Upper lobe of right lung (tissue), 1 donor: ENCODE data around the gene CD58. TPM values are rescaled to one million over a fixed set of nuclear protein-coding genes. Genes with fewer than 3 reads are reported as not detected.

Experiments
- ATAC-seq: fragments of 200-7000 bp; cut with Tn5 transposase; one replicate; pipeline ENCODE4 v1.9.1; 2020; ENCODE audit warnings: mild to moderate bottlenecking, moderate library complexity
- DNase-seq: peaks from one replicate; pipeline ENCODE4 v3.0.0-alpha.2; 2020
- H3K27ac ChIP-seq: fragments of 200-600 bp; one replicate; pipeline ENCODE4 v1.8.0; 2022
- H3K27me3 ChIP-seq: fragments of 200-600 bp; one replicate; pipeline ENCODE4 v1.8.0; 2022; ENCODE audit warnings: mild to moderate bottlenecking
- H3K36me3 ChIP-seq: fragments of 200-600 bp; one replicate; pipeline ENCODE4 v1.8.0; 2022
- H3K4me1 ChIP-seq: fragments of 200-600 bp; one replicate; pipeline ENCODE4 v1.8.0; 2022
- H3K4me3 ChIP-seq: fragments of 200-600 bp; one replicate; pipeline ENCODE4 v1.8.0; 2022; ENCODE audit warnings: mild to moderate bottlenecking
- H3K9me3 ChIP-seq: fragments of 200-600 bp; one replicate; pipeline ENCODE4 v1.8.0; 2022
- intact Hi-C: fragments of 100-400 bp; cut with DNase I; formaldehyde crosslinking; loops from one replicate; pipeline ENCODE4 v1.11.0; 2022
- total RNA-seq: library from RNA; stranded (reverse); fragmentation: NEBNext Ultra II Directional; extraction: Animal tissue kit (Norgen Biotek cat#: 25700); gene quantifications from one replicate; pipeline ENCODE4 v1.2.1, GENCODE V29; 2021
- TF ChIP-seq, protein P1 (sequence below): fragments of 200-600 bp; IDR thresholded peaks from one replicate; pipeline ENCODE4 v1.8.0; 2022; ENCODE audit warnings: antibody characterized with exemption
- donor health status: DM: no; HTN: yes; CAD: no; lungs with severe emphysema.

CD58 gene
- total RNA-seq, 1 donor from 2014 or later, result 33.2 TPM

GRCh38 chr1:116528329-116529083 is 42.3 kb downstream of the CD58 start:
- intact Hi-C loops, result no loop called here
- Histone ChIP-seq H3K4me1 (no peaks in the 10 kb centered on the region), H3K27me3 (no peaks in the 10 kb centered on the region), H3K4me3 (no peak overlapping the region), H3K9me3 (no peaks in the 10 kb centered on the region), H3K27ac (no peak overlapping the region), H3K36me3 (peaks cover under 1% of the 10 kb centered on the region)
- TF ChIP-seq, protein P1, sequence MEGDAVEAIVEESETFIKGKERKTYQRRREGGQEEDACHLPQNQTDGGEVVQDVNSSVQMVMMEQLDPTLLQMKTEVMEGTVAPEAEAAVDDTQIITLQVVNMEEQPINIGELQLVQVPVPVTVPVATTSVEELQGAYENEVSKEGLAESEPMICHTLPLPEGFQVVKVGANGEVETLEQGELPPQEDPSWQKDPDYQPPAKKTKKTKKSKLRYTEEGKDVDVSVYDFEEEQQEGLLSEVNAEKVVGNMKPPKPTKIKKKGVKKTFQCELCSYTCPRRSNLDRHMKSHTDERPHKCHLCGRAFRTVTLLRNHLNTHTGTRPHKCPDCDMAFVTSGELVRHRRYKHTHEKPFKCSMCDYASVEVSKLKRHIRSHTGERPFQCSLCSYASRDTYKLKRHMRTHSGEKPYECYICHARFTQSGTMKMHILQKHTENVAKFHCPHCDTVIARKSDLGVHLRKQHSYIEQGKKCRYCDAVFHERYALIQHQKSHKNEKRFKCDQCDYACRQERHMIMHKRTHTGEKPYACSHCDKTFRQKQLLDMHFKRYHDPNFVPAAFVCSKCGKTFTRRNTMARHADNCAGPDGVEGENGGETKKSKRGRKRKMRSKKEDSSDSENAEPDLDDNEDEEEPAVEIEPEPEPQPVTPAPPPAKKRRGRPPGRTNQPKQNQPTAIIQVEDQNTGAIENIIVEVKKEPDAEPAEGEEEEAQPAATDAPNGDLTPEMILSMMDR, result no peak
- ATAC-seq, result no peak
- no peak for DNase-seq

- intact Hi-C loops, result no loop called here
- Histone ChIP-seq H3K9me3 (no peaks in the 10 kb centered on the region), H3K36me3 (peaks cover 6% of the 10 kb centered on the region), H3K27ac (no peak overlapping the region), H3K4me1 (no peaks in the 10 kb centered on the region), H3K27me3 (no peaks in the 10 kb centered on the region), H3K4me3 (no peak overlapping the region)
- ATAC-seq (no peak), DNase-seq (no peak)
- TF ChIP-seq, protein P1, result no peak
Measured at GRCh38 chr1:116525440-116525839, 45.4 kb downstream of the CD58 start.

- no peaks in the 10 kb centered on the region for H3K27me3 ChIP-seq
- H3K27ac ChIP-seq, result no peak overlapping the region
- peaks cover 7% of the 10 kb centered on the region for H3K36me3 ChIP-seq
- TF ChIP-seq, protein P1, result no peak
- H3K4me3 ChIP-seq, result no peak overlapping the region
- H3K4me1 ChIP-seq, result no peaks in the 10 kb centered on the region
- no peaks in the 10 kb centered on the region for H3K9me3 ChIP-seq
- ATAC-seq, result peak; percentile 66
- intact Hi-C loops, result no loop called here
- no peak for DNase-seq
Measured at GRCh38 chr1:116521186-116521585, 49.6 kb downstream of the CD58 start.

DNA sequence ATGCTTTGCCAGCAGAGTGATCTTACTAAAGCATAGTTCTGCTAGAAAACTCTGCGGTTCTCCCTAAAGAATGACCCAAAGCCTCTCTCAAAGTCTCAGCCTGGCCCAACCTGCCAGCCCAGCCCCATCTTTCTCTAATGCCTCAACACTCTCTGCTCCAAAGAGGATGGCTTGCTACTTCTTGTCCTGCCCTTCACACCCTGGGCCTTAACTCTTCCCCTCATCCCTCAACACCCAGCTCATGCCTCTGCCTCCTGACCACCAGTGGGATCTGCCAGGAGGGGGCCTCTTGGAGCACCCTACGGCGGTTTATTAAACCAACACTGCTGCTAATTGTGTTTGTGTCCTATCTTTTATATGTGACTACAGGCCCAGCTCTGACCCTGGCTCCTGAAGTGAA is 52.4 kb downstream of the CD58 start:
- peaks cover 3% of the 10 kb centered on the region for H3K4me1 ChIP-seq
- peaks cover 7% of the 10 kb centered on the region for H3K36me3 ChIP-seq
- H3K9me3 ChIP-seq, result no peaks in the 10 kb centered on the region
- no peak for ATAC-seq
- H3K27me3 ChIP-seq, result no peaks in the 10 kb centered on the region
- H3K4me3 ChIP-seq, result no peak overlapping the region
- H3K27ac ChIP-seq, result no peak overlapping the region
- intact Hi-C loops, result no loop called here
- TF ChIP-seq, protein P1, result no peak
- no peak for DNase-seq

- H3K27ac ChIP-seq, result no peak overlapping the region
- DNase-seq (no peak), ATAC-seq (no peak)
- no peaks in the 10 kb centered on the region for H3K9me3 ChIP-seq
- intact Hi-C loops, result no loop called here
- TF ChIP-seq, protein P1, result no peak
- H3K27me3 ChIP-seq, result no peaks in the 10 kb centered on the region
- peaks cover 3% of the 10 kb centered on the region for H3K4me1 ChIP-seq
- H3K36me3 ChIP-seq, result peaks cover 7% of the 10 kb centered on the region
- no peak overlapping the region for H3K4me3 ChIP-seq
Measured at GRCh38 chr1:116516631-116517030, 54.2 kb downstream of the CD58 start.

DNA sequence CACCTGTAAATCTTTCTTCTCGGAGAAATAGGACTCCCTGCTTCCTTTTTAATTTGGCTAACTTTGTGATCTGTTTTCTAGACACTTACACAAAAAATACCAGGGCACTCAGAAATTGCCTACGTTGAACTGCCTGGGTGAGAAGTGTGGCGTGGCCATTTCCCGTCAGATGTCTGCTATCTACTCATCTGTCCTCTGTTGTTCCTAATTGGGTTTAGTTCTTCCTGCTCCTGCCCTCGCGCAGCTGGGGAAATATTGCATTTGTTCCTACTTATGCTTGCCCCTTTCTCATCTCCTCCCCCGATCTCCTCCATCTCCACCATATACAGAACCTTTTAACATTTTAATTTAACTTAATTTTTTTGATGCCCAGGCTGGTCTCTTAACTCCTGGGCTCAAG is 55.1 kb downstream of the CD58 start:
- Histone ChIP-seq H3K27me3 (no peaks in the 10 kb centered on the region), H3K36me3 (peaks cover 3% of the 10 kb centered on the region), H3K4me1 (peaks cover 3% of the 10 kb centered on the region), H3K9me3 (no peaks in the 10 kb centered on the region), H3K27ac (peak overlapping the region; percentile 76), H3K4me3 (no peak overlapping the region)
- no peak for DNase-seq
- intact Hi-C loops, result no loop called here
- TF ChIP-seq, protein P1, result no peak
- peak; percentile 50 for ATAC-seq
